HG02885 (cell line): Measurements from ENCODE around the gene SYNGR4.

ENCODE experiments used
- ATAC-seq: cut with Tn5 transposase; IDR thresholded peaks from one replicate; pipeline ENCODE4 v1.9.1; 2021; ENCODE audit warnings: mild to moderate bottlenecking; ENCODE audit not compliant: unreplicated experiment, poor library complexity

The SYNGR4 gene

GRCh38 chr19:48340995-48341394 lies 23.2 kb upstream of the SYNGR4 start:
- ATAC-seq, result no peak

DNA sequence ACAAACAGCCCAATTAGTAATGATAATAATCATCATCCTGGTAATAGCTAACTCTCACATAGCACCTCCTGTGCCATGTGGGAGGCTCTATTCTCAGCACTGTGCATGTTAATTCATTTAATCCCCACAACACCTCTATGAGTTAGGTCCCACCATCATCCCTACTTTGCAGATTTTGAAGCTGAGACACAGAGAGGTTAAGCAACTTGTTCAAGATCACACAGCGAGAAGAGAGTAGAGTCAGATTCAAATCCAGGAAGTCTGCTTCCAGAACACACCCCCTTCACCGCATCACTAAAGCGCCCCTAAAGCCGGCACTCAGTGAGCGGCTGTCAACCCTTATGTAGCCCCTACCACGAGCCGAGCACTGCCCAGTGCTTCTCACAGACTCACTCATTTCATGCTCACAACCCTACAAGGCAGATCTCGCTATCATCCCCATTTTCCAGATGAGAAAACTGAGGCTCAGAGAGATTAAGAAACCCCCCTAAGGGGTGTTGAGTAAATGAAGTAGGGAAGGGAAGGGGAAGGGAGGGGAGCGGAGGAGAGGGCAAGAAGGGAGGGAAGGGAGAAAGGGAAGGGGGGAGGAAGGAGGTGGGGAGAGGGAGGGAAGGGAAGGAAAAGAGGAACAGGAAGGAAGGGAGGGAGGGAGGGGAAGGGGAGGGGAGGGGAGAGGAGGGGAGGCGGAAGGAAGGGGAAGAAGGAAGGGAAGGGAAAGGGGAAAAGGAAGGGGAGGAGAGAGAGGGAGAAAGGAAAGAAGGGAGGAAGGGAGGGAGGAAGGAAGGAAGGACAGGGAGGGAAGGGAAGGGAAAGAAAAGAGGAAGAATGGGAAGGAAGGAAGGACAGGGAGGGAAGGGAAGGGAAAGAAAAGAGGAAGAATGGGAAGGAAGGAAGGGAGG lies 22.4 kb upstream of the SYNGR4 start:
- no peak for ATAC-seq

DNA sequence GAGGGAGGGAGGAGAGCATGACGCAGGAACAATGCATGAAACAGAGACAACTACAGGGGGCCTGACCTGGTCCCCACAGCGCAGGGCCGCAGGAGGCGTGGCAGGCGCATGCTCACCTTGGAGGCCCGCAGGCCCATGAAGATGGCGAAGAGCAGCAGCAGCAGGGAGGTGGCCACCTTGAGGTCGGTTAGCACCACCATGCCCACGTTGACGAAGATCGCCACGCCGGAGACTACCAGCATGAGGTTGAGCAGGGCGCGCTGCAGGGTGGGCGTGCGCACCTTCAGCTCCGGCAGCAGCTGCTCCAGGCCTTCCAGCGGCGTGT lies 21.8 kb upstream of the SYNGR4 start:
- no peak for ATAC-seq

DNA sequence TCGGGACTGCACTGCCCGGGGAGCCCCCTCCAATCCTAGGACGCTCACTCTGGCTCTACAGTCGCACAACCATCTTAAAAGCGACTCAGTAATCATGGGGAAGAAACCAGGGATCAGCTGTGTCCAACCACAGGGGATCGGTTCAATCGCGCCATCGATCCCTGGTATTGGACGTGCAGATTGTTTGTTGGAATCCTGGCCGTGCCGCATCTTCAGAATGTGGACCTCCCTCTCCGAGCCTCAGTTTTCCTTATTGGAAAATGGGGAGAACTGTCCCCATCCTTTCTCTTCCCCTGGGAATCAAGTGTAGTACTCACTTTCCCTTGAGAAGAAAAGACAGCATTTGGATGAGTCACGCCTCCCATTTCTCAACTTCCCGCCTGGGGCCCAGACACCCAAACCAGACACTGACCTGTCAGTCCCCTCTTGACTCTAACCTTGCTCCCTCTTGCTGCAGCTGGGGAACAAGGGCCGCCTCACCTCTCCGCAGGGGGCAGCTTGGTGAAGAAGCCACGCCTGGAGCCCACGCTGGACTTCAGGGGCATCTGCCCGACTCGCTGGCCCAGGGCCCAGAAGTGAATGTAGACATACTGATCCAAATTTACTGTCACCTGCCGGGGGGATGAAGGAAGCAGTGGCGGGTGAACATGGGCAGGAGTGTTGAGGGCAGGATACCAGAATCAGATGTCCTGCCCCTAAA lies 21.2 kb upstream of the SYNGR4 start:
- ATAC-seq, result no peak

- ATAC-seq, result no peak
Observed at GRCh38 chr19:48344892-48345291, 19.3 kb upstream of the SYNGR4 start.

DNA sequence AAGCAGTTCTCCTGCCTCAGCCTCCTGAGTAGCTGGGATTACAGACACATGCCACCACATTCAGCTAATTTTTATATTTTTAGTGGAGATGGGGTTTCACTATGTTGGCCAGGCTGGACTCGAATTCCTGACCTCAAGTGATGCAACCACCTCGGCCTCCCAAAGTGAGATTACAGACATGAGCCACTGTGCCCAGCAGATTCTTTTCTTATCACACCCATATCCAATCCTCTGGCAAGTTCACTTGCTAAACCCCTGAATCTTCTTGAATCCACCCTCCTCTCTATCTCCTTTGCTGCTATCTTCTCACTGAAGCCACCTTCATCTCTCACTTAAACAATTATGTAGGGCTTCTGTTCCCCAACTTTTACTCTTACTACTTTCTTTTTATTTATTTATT lies 18.0 kb upstream of the SYNGR4 start:
- no peak for ATAC-seq

- ATAC-seq, result no peak
Observed at GRCh38 chr19:48348045-48348444, 16.1 kb upstream of the SYNGR4 start.

- no peak for ATAC-seq
Observed at GRCh38 chr19:48348737-48349136, 15.4 kb upstream of the SYNGR4 start.

DNA sequence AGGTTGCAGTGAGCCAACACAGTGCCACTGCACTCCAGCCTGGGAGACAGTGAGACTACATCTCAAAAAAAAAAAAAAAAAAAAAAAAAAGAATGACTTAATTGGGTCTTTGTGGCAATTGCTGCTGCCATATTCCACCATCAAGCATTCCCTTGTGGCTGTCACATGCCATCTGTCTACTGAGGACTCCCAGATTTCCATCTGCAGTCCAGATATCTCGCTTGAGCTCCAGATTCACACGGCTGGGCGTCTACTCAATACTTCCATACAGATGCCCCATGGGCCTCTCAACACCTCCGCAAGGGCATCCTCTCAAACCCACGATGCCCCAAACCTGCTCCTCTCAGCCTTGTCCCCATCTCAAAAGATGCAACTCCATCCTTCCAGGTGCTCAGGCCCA lies 13.3 kb upstream of the SYNGR4 start:
- no peak for ATAC-seq

- ATAC-seq, result no peak
Observed at GRCh38 chr19:48351341-48351752, 12.8 kb upstream of the SYNGR4 start.

GRCh38 chr19:48353677-48354076 lies 10.5 kb upstream of the SYNGR4 start:
- ATAC-seq, result no peak

DNA sequence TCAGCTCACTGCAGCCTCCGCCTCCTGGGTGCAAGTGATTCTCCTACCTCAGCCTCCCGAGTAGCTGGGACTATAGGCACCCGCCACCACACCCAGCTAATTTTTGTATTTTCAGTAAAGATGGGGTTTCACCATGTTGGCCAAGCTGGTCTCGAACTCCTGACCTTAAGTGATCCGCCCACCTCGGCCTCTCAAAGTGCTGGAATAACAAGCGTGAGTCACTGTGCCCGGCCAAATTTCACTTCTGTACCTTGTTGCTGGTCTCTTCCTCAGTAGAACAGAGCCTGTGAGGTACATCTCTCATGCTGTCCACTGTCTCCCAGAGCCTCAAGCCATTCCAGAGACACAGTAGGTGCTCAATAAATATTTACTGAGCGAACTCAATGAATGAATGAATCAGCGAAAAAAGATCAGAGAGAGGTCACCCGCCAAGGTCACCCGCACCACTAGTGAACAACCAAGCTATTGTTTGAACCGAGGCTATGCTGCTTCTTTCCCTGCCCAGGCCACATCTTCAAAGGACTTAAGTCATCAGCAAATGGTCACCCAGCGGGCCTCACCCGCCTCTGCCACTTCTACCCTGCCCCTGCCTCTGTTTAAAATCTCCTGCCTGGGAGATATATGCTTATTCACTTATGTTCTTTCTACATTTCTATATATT lies 9.7 kb upstream of the SYNGR4 start:
- no peak for ATAC-seq

DNA sequence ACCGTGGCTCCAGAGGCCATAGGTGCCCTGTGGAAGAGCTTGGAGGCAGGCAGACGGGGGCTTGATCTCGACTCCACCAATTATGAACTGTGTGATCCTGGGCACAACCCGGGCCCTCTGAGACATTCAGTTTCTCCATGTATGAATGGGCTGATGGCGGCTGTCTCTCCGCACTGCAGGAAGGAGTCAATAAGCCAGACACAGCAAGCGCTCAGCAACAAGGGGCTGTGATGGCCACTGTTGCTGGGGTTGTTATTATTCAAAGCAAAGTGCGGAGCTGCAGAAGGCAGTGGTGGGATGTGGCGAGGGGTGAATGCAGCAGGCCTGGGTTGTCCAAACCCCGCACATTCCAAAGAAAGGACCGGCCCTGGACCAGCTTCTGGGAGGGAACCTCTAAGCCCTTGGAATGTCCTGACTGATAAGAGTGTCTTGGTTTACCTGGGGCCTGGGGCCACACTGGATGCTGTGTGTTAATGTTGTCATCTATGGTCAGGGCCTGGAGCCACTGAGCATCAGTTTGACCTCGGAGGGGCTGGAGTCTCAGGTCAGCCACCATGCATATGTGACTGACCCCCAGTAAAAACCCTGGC lies 8.7 kb upstream of the SYNGR4 start:
- no peak for ATAC-seq

- ATAC-seq, result no peak
Observed at GRCh38 chr19:48359123-48359522, 5.0 kb upstream of the SYNGR4 start.

- ATAC-seq, result no peak
Observed at GRCh38 chr19:48361912-48362311, 2.3 kb upstream of the SYNGR4 start.

GRCh38 chr19:48362716-48363499 lies 1.3 kb upstream of the SYNGR4 start:
- ATAC-seq, result peak; percentile 57

DNA sequence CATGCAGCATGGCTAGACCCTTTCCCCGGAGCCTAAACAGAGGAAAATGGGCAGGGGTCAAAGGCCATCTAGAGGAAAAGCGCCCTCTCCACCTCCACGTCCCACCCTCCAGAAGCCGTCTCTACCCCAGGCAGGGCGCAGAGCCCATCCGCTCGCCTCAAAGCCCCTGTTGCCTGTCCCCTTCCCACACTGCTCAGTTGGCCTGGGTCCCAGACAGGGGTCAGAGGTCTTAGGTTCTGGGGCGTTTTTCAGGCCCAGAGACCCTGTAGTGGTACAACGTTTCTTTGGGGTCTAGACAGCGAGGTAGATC lies 712 bp upstream of the SYNGR4 start:
- peak; percentile 10 for ATAC-seq

- ATAC-seq, result no peak
Observed at GRCh38 chr19:48364598-48365348, 606 bp downstream of the SYNGR4 start.

DNA sequence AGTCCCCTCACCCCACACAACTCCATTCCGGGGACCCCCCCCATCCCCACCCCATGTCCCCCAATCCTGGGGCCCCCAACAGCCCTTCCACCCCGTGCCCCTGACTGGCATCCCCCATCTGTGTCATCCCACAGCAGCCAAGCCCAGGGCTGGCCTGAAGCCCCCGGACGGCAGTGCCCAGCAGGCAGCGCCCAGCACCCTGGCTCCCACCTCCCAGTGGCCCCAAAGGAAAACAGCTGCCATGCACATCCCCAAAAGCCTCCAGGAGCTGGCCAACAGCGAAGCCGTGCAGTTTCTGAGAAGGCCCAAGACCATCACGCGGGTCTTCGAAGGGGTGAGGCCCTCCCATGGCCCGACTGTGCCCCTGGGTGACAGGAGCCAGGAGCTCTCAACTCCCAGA lies 1.4 kb downstream of the SYNGR4 start:
- ATAC-seq, result no peak

DNA sequence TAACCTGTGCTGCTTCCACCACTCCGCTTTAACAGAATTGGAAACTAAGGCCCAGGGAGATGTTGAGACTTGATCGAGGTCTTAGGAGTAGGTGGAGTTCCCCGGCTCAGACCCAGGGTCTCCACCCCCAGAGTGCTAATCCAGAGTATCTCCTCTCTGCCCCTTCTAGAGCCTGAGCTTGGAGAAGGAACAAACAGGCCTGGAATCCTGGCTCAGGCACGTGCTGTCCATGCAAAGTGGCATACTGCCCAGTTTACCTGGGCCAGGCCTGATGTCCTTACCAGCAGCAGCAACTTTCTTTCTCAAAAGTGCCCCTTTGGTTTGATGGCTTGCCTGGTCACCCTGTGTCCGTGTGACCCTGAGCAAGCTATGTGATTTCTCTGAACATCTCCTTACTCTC lies 3.7 kb downstream of the SYNGR4 start:
- ATAC-seq, result no peak
